ENCODE measurements around the gene EXOC2.

Gene EXOC2

GRCh38 chr6:492816-493414 is 200.0 kb downstream of the EXOC2 start:
- H3K4me1 ChIP-seq (ENCODE audit: control insufficient read depth, insufficient read depth, low read length) = no peaks in the 10 kb centered on the region
- no peak overlapping the region for H3K27ac ChIP-seq (ENCODE audit: low read depth, low read length)
- H3K36me3 ChIP-seq (ENCODE audit: control insufficient read depth, insufficient read depth, low read length) = peaks cover 36% of the 10 kb centered on the region
- no peaks in the 10 kb centered on the region for H3K27me3 ChIP-seq (ENCODE audit: control insufficient read depth, insufficient read depth, low read length)
- no peak overlapping the region for H3K4me3 ChIP-seq (ENCODE audit: low read depth, low read length)
- peaks cover 2% of the 10 kb centered on the region; the same call in 1 of the 2 replicates for H3K9me3 ChIP-seq (ENCODE audit: control insufficient read depth, insufficient read depth, low read depth, low read length)
- no peak overlapping the region for H3K9ac ChIP-seq (ENCODE audit: low read length)

DNA sequence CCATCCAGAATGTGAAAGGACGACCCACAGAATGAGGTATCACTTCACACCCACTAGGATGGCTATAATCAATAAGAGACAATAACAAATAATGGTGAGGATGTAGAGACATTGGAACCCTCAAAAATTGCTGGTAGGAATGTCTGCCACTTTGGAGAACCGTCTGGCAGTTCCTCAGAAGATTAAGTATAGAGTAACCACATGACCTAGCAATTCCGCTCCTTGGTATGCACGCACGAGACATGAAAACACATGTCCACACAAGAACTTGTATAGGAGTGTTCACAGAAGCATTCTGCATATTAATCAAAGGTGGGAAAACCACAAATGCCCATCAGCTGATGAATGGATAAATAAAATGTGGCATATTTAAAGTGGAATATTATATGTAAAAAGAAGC is 200.8 kb downstream of the EXOC2 start:
- Histone ChIP-seq H3K27ac (ENCODE audit: low read depth, low read length) (no peak overlapping the region), H3K9me3 (ENCODE audit: control insufficient read depth, insufficient read depth, low read depth, low read length) (peaks cover 2% of the 10 kb centered on the region; the same call in 1 of the 2 replicates), H3K4me1 (ENCODE audit: control insufficient read depth, insufficient read depth, low read length) (no peaks in the 10 kb centered on the region), H3K36me3 (ENCODE audit: control insufficient read depth, insufficient read depth, low read length) (peaks cover 34% of the 10 kb centered on the region), H3K9ac (ENCODE audit: low read length) (no peak overlapping the region), H3K4me3 (ENCODE audit: low read depth, low read length) (no peak overlapping the region), H3K27me3 (ENCODE audit: control insufficient read depth, insufficient read depth, low read length) (no peaks in the 10 kb centered on the region)

GRCh38 chr6:491233-491632 is 201.7 kb downstream of the EXOC2 start:
- no peaks in the 10 kb centered on the region for H3K4me1 ChIP-seq (ENCODE audit: control insufficient read depth, insufficient read depth, low read length)
- H3K27ac ChIP-seq (ENCODE audit: low read depth, low read length) = no peak overlapping the region
- H3K9me3 ChIP-seq (ENCODE audit: control insufficient read depth, insufficient read depth, low read depth, low read length) = peaks cover 2% of the 10 kb centered on the region; the same call in 1 of the 2 replicates
- no peak overlapping the region for H3K4me3 ChIP-seq (ENCODE audit: low read depth, low read length)
- H3K27me3 ChIP-seq (ENCODE audit: control insufficient read depth, insufficient read depth, low read length) = no peaks in the 10 kb centered on the region
- peaks cover 31% of the 10 kb centered on the region for H3K36me3 ChIP-seq (ENCODE audit: control insufficient read depth, insufficient read depth, low read length)
- no peak overlapping the region for H3K9ac ChIP-seq (ENCODE audit: low read length)

GRCh38 chr6:490251-491037 is 202.5 kb downstream of the EXOC2 start:
- peaks cover 2% of the 10 kb centered on the region; the same call in 1 of the 2 replicates for H3K9me3 ChIP-seq (ENCODE audit: control insufficient read depth, insufficient read depth, low read depth, low read length)
- H3K36me3 ChIP-seq (ENCODE audit: control insufficient read depth, insufficient read depth, low read length) = peaks cover 33% of the 10 kb centered on the region
- H3K27ac ChIP-seq (ENCODE audit: low read depth, low read length) = no peak overlapping the region
- H3K4me3 ChIP-seq (ENCODE audit: low read depth, low read length) = no peak overlapping the region
- H3K4me1 ChIP-seq (ENCODE audit: control insufficient read depth, insufficient read depth, low read length) = no peaks in the 10 kb centered on the region
- no peak overlapping the region for H3K9ac ChIP-seq (ENCODE audit: low read length)
- no peaks in the 10 kb centered on the region for H3K27me3 ChIP-seq (ENCODE audit: control insufficient read depth, insufficient read depth, low read length)

DNA sequence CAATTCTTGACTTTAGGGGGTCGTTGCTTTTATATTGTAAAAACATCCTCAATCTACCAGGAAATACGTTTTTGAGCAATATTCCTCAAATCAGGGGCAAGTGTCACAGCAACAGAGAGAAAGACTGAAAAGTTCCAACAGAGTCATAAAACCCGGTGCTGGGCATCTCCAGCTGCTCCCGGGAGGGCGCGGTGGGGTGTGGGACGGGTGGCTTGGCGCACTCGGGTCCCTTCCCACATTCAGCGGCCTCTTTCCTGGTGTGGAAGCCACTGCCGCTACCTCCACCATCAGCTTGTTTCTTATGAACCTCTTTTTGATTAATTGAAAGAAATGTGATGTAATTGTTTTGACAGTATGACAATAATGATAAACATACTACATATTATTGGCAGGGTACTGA is 203.2 kb downstream of the EXOC2 start:
- H3K36me3 ChIP-seq (ENCODE audit: control insufficient read depth, insufficient read depth, low read length) = peaks cover 36% of the 10 kb centered on the region
- H3K4me1 ChIP-seq (ENCODE audit: control insufficient read depth, insufficient read depth, low read length) = no peaks in the 10 kb centered on the region
- H3K9ac ChIP-seq (ENCODE audit: low read length) = no peak overlapping the region
- H3K4me3 ChIP-seq (ENCODE audit: low read depth, low read length) = no peak overlapping the region
- H3K27me3 ChIP-seq (ENCODE audit: control insufficient read depth, insufficient read depth, low read length) = no peaks in the 10 kb centered on the region
- no peak overlapping the region for H3K27ac ChIP-seq (ENCODE audit: low read depth, low read length)
- peaks cover 3% of the 10 kb centered on the region for H3K9me3 ChIP-seq (ENCODE audit: control insufficient read depth, insufficient read depth, low read depth, low read length)

DNA sequence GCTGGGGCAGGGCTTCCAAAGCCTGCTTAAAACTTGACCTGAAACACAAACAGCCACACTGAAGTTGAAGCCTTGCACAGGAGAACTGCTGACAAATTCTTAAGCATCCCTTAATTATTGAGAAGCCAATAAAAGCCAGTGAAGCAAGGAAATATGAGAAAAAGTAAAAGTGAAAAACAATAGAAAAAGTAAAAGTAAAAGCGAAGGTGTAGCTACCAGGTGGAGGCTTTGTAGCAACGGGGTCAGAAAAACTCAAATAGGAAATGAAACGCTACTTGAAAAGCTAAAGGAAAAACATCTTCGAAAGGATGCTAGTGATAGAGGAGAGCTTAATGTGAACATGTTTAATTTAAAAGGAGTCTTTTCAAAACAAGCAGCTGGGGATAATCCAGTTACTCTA is 203.9 kb downstream of the EXOC2 start:
- H3K9ac ChIP-seq (ENCODE audit: low read length) = no peak overlapping the region
- no peaks in the 10 kb centered on the region for H3K4me1 ChIP-seq (ENCODE audit: control insufficient read depth, insufficient read depth, low read length)
- H3K9me3 ChIP-seq (ENCODE audit: control insufficient read depth, insufficient read depth, low read depth, low read length) = peaks cover 8% of the 10 kb centered on the region
- no peak overlapping the region for H3K27ac ChIP-seq (ENCODE audit: low read depth, low read length)
- no peak overlapping the region for H3K4me3 ChIP-seq (ENCODE audit: low read depth, low read length)
- peaks cover 37% of the 10 kb centered on the region for H3K36me3 ChIP-seq (ENCODE audit: control insufficient read depth, insufficient read depth, low read length)
- H3K27me3 ChIP-seq (ENCODE audit: control insufficient read depth, insufficient read depth, low read length) = no peaks in the 10 kb centered on the region

- H3K9ac ChIP-seq (ENCODE audit: low read length) = no peak overlapping the region
- H3K9me3 ChIP-seq (ENCODE audit: control insufficient read depth, insufficient read depth, low read depth, low read length) = peaks cover 11% of the 10 kb centered on the region
- H3K27ac ChIP-seq (ENCODE audit: low read depth, low read length) = no peak overlapping the region
- no peaks in the 10 kb centered on the region for H3K27me3 ChIP-seq (ENCODE audit: control insufficient read depth, insufficient read depth, low read length)
- H3K36me3 ChIP-seq (ENCODE audit: control insufficient read depth, insufficient read depth, low read length) = peaks cover 36% of the 10 kb centered on the region
- no peak overlapping the region for H3K4me3 ChIP-seq (ENCODE audit: low read depth, low read length)
- H3K4me1 ChIP-seq (ENCODE audit: control insufficient read depth, insufficient read depth, low read length) = no peaks in the 10 kb centered on the region
Observed at GRCh38 chr6:487956-488355, 205.0 kb downstream of the EXOC2 start.

DNA sequence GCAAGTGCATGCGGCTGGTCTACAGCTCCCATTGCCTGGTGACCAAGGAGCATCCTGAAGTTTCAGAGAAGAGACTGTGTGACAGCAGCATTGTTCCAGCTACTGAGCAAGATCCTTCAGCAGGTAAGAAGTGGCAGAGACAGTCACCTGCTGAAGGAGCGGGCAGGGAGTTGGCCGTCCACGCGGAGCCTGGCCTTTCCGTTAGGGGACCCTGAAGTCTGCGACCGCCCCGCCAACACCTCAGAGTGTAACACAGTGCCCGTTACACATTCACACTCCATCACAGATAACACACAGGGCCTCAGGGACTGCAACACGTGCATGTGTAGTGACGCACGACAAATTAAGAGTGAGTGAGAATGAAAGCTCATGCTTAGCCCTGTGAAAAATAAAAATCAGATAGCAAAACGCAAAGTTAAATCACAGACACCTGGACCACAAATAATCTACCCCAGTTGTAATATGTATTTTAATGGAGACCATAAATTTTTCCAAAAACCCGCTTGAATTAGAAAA is 207.2 kb downstream of the EXOC2 start:
- Histone ChIP-seq H3K9ac (ENCODE audit: low read length) (no peak overlapping the region), H3K27ac (ENCODE audit: low read depth, low read length) (no peak overlapping the region), H3K4me3 (ENCODE audit: low read depth, low read length) (no peak overlapping the region), H3K36me3 (ENCODE audit: control insufficient read depth, insufficient read depth, low read length) (peaks cover 31% of the 10 kb centered on the region), H3K9me3 (ENCODE audit: control insufficient read depth, insufficient read depth, low read depth, low read length) (peaks cover 9% of the 10 kb centered on the region), H3K4me1 (ENCODE audit: control insufficient read depth, insufficient read depth, low read length) (no peaks in the 10 kb centered on the region), H3K27me3 (ENCODE audit: control insufficient read depth, insufficient read depth, low read length) (no peaks in the 10 kb centered on the region)

GRCh38 chr6:484746-485145 is 208.2 kb downstream of the EXOC2 start:
- peaks cover 26% of the 10 kb centered on the region for H3K36me3 ChIP-seq (ENCODE audit: control insufficient read depth, insufficient read depth, low read length)
- H3K4me1 ChIP-seq (ENCODE audit: control insufficient read depth, insufficient read depth, low read length) = no peaks in the 10 kb centered on the region
- no peak overlapping the region for H3K9ac ChIP-seq (ENCODE audit: low read length)
- no peak overlapping the region for H3K27ac ChIP-seq (ENCODE audit: low read depth, low read length)
- no peaks in the 10 kb centered on the region for H3K27me3 ChIP-seq (ENCODE audit: control insufficient read depth, insufficient read depth, low read length)
- peaks cover 9% of the 10 kb centered on the region for H3K9me3 ChIP-seq (ENCODE audit: control insufficient read depth, insufficient read depth, low read depth, low read length)
- no peak overlapping the region for H3K4me3 ChIP-seq (ENCODE audit: low read depth, low read length)

DNA sequence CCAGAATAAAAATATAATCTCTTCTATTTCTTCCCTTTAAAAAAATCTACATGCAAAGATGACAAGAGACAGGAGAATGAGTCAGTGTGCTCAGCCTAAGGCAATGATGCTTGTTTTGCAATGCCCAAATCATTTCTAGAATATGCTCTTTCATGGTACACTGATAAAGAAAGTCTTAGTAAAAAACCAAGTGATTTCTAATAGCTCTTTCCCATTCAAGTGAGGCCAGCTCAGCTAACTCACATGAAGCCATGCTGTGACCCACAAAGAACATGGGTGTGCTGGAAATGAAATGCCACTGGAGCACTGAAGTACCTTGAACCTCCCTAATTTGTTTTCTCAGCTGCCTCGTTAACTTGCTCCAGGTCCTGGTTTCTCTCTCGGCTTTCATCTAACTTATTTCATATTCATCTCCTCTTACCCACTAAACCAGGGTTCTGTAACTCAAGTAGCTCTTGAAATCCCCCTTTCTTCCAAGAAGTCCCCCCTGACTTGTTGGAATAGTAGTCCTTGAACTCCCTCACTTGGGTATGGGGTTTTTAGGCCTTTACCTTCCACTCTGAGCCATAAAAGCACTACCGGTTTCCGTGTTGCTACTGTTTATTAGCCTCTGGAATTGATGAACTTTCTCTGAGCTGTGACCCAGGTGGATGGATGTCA is 208.7 kb downstream of the EXOC2 start:
- H3K27ac ChIP-seq (ENCODE audit: low read depth, low read length) = no peak overlapping the region
- no peaks in the 10 kb centered on the region for H3K4me1 ChIP-seq (ENCODE audit: control insufficient read depth, insufficient read depth, low read length)
- no peak overlapping the region for H3K4me3 ChIP-seq (ENCODE audit: low read depth, low read length)
- H3K9me3 ChIP-seq (ENCODE audit: control insufficient read depth, insufficient read depth, low read depth, low read length) = peaks cover 9% of the 10 kb centered on the region
- no peak overlapping the region for H3K9ac ChIP-seq (ENCODE audit: low read length)
- H3K27me3 ChIP-seq (ENCODE audit: control insufficient read depth, insufficient read depth, low read length) = no peaks in the 10 kb centered on the region
- H3K36me3 ChIP-seq (ENCODE audit: control insufficient read depth, insufficient read depth, low read length) = peaks cover 26% of the 10 kb centered on the region

- H3K27ac ChIP-seq (ENCODE audit: low read depth, low read length) = no peak overlapping the region
- peaks cover 12% of the 10 kb centered on the region; the same call in 1 of the 2 replicates for H3K4me1 ChIP-seq (ENCODE audit: control insufficient read depth, insufficient read depth, low read length)
- H3K36me3 ChIP-seq (ENCODE audit: control insufficient read depth, insufficient read depth, low read length) = no peaks in the 10 kb centered on the region
- no peaks in the 10 kb centered on the region for H3K27me3 ChIP-seq (ENCODE audit: control insufficient read depth, insufficient read depth, low read length)
- no peaks in the 10 kb centered on the region for H3K9me3 ChIP-seq (ENCODE audit: control insufficient read depth, insufficient read depth, low read depth, low read length)
- H3K9ac ChIP-seq (ENCODE audit: low read length) = no peak overlapping the region
- no peak overlapping the region for H3K4me3 ChIP-seq (ENCODE audit: low read depth, low read length)
Observed at GRCh38 chr6:475314-475713, 217.6 kb downstream of the EXOC2 start.

Data from HUES6 (cell line).